ENCODE data around the gene APIP.
"Not testable (repeated sequence)": the region's sequence is repeated elsewhere in the genome, so short reads cannot be mapped to it uniquely, and the experiment has no call there.

The APIP gene

DNA sequence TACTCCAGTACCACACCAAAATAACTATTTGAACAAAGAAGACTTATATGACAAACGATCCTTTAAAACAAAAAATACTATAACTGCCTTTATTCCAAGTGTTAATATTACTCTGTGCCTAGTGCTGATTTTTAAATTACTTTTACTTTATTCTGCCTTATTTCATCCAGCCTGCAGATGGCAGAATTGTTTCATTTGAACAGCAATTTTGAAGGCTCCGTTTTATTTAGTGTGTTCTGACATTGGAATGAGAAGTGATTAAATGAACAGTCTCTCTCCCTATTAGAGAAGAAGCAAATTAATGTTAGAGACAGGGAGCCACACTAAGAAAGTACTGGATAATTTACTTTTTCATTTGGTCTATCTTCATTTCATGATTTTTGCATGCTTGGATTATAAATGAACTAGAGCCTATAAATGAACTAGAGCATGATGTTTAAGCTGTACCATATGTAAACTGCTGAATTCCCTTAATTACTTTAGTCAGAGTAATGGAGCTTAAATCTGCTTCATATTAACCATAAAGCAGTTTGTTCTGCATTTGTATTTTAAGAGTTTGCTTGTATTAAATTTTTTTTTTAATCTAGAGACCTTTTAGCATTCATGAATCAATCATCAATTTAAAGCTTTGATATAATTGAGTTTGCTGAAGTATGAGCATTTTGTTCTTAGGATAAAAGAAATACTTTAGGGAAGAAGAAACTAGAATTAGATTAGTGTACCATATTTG is 10.1 kb upstream of the APIP start:
- in situ Hi-C loops (cut with MboI; ENCODE audit: low sequenced_read_pairs): no loop called here

DNA sequence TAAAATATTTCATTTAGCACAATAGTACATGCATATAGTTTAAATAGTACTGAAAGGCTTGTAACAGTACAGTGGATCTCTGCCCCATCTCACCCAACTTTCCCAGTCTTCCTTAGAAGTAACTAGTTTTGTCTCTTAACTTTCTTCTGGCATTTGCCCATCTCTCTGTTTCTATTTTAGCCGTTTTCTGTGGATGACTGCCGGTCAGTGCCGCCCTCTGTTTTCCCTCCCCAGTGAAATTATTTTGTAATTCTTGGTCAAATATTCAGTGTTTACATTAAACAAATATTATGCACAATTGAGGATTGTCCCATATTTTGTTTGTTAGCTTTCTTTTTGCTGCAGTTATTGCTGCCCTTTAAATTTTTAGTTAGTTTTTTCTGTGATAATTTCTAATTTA is 8.5 kb upstream of the APIP start:
- in situ Hi-C loops (cut with MboI; ENCODE audit: low sequenced_read_pairs): no loop called here

DNA sequence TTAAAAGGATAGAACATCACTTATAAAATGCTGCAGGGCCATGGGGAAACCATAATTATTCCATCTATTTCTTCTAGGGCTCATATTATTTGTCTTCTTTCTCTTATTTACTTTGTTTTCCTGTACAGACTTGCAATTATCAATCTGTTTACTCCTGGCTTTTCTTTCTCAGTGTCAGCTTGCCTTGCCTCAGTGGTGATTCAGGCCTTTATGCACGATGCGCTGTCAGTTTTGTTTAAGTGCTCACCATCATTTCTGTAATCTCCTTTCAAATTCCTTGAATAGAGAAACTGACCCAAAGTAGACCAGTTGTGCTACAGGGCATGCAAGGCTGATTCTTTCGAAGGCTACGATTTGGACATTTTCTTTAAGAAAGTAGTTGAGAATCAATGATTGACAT is 5.0 kb upstream of the APIP start:
- in situ Hi-C loops (cut with MboI; ENCODE audit: low sequenced_read_pairs): no loop called here

DNA sequence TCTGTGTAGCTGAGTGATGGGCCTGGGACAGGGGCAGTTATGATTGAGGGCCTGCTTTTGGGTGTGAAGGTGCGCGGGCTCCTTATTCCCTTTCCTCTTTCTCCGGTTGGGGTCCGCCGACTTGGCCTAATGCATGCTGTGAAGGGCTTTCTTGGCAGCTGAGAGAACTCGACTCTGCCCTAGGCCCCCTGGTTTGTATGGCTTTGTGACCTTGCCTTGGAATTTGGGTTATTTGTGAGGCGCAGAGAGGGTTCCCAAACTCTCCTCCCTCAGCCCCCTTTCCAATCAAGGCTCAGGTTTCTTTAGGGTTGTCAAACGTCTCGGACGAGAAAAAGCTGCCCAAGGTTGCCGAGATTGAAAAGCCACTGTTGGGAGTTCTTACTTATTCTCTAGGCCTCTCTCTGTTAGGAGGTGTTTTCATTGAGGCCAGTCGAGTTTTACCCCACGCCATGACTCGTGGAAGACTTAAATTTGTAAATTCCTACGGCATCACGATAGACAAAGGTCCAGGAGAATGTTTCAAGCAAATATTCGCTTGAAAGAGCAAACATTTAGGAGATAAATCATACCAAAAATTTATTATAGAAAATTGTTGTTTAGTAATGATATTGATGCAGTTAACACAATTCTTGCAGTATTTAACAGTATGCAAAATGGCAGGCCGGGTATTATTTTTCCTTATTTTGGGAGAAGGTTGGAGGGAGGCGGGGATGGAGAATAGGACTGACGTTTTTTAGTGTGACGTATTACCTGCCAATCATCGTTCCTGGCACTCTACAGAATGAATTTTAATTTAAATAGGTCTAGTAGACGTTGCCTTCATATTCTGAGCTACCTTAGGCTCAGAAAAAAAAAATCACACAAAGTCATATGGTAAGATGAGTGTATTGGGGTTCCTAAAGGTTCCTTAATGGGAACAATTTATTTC is 928 bp upstream of the APIP start:
- in situ Hi-C loops (cut with MboI; ENCODE audit: low sequenced_read_pairs): no loop called here

DNA sequence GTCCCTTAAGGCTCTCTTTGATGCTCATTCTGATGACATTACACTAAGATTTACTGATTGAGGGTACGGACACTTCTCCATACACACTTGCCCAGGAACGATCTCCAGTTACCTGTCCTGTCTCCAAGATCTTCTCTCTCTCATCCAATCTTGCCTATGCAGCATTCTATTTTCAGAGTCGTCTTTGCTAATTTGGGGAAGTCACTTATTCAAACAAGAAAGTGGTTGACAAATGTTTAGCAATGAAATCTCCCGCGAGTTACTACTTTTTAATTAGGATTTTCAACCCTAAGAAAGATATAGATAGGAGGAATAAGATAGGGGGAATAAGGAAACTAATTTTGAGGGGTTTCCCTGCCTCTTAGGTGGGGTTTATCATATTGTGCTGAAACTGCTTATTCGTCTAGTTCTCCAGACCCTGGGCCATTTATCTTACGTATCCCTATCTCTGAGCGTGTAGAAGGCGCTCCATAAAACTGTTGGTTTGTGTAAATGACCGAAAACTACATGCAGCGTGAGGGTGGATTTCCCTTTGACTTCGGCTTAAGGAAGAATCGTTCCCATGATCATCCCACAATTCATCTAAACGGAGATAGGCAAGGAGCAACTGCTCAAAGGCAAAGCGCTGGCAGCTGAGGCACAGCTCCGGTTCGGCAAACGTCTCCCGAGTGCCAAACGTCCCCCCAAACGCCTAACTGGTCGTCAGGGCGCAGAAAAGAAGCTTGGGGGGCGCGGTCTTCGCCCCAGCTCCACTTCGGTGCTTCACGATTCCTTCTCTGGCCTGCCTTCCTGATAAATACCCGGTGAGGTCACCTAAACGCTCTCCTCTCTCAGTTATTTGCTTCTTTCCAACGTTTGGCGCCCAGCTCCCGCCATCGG is 804 bp downstream of the APIP start:
- in situ Hi-C loops (cut with MboI; ENCODE audit: low sequenced_read_pairs): no loop called here

DNA sequence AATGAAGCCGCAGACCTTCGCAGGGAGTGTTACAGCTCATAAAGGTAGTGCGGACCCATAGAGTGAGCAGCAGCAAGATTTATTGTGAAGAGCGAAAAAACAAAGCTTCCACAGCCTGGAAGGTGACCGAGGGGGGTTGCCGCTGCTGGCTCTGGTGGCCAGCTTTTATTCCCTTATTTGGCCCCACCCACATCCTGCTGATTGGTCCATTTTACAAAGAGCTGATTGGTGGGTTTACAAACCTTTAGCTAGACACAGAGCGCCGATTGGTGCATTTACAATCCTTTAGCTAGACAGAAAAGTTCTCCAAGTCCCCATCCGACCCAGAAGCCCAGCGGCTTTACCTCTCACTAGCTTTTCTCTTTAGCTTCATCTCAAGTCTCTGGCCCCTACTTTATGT is 2.6 kb downstream of the APIP start:
- in situ Hi-C loops (cut with MboI; ENCODE audit: low sequenced_read_pairs): not testable (repeated sequence)

DNA sequence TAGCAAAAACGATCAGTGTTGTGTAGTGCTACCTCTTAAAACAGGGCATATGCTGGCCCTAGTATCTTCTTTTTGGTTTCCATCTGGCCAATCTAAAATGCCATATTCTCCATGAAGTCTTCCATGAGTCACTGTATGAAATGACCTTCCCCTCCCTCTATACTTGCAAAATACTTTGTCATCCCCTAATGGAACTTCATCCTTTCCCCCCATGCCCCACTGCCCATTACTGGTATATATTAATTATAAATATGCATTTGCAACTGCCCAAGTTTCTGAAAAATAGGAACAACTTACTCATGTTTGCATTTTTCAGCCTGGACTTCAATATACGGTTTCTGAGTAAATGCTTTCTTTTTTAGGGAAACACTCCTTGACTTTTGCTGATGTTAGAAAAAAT is 4.5 kb downstream of the APIP start:
- in situ Hi-C loops (cut with MboI; ENCODE audit: low sequenced_read_pairs): no loop called here

DNA sequence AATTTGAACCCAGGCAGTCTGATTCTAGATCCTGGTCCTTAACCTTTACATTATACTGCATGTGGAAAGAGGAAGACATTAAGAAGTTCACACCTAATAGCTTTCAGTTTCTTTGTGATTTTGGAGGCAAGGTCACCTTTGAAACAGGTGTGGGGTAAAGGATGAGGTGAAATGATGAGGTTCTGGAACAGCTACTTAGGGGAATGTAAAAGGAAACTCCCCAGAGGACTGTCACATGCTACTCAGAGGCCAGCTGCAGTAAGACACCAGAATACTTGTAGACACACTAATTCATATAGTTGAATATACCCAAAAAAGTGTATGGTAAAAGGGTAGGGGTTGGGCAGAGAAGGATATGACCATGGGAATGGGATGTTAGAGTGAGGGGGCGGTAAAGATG is 5.4 kb downstream of the APIP start:
- in situ Hi-C loops (cut with MboI; ENCODE audit: low sequenced_read_pairs): no loop called here

DNA sequence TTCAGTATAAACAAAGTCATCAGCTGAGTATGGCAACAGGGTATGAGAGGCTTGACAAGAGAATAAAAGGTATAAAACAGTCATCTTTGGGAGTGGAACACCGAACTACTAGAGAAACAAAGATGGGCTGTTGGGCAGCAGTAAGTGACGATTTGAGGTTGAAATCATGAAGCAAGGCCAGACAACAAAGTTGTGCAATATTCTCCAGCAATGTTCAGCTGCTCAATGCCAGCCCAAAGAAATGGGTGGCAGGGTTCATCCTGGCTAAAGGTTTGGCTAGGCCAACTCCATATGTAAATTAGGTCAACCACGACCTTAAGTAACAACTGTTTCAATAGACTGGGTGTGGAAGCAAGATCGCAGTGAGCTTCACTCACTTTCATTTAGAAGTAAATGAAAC is 6.2 kb downstream of the APIP start:
- in situ Hi-C loops (cut with MboI; ENCODE audit: low sequenced_read_pairs): no loop called here

DNA sequence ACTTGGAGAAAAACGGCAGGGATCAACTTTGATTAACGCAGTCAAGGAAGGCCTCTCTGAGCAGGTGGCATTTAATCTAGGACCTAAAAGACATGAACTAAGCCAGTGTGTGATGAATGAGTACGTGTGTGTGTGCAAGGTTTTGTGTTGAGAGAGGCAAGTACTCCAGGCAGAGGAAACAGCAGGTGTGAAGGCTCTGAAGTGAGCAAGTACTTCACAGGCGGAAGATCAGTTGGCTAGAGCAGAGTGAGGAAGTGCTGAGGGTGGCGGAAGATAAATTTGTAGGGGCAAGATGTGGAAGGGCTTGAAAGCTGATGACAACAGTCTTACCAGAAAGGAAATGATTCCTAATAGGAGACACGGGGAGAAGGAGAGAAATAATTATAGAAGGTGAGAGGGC is 6.8 kb downstream of the APIP start:
- in situ Hi-C loops (cut with MboI; ENCODE audit: low sequenced_read_pairs): no loop called here

DNA sequence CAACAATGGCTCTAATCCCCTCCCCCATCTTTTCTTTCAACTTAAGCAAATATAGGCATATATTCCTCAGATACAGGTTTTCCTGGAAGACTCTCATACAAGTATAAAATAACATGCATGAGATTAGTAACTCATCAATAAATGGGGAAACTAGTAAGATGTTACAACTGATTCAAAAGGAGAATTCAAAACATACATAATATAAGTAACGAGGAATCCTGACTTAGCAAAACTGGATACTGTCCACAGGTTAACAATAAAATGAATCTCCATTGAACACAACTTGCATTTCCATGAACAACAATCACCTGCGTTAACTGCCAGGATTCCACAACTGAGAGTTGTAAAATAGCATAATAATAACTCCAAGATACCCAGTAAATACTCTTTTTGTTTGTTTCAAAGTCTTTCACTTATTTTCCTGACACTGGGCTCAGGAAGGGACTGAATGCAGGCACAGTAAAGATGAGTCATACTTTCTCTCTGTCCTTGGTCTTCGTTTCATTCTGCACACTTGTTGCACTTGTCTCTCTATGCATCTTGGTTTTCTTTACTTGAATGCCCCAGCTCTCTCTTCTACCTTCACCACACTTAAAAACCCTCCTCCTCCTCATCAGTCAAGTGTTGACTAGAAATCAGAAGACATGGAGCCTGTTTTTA is 8.1 kb downstream of the APIP start:
- in situ Hi-C loops (cut with MboI; ENCODE audit: low sequenced_read_pairs): no loop called here

DNA sequence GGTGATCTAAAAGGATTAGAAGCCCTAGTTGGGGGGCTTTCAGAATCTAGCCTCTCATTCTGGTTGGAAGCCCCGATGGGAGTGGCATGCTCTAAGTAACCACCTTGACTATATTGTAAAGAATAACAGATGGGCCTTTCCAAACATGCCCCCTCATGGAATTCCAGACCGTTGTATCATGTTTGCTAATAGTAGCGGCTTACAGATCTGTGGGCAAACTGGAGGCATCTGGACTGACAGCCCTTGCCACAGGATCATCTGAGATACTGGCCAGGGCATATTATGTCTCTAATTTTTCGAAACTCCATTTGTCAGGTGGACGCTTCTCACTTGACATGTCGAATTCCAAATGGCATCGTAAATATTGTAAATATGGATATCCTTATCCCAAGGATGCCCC is 10.5 kb downstream of the APIP start:
- in situ Hi-C loops (cut with MboI; ENCODE audit: low sequenced_read_pairs): no loop called here

DNA sequence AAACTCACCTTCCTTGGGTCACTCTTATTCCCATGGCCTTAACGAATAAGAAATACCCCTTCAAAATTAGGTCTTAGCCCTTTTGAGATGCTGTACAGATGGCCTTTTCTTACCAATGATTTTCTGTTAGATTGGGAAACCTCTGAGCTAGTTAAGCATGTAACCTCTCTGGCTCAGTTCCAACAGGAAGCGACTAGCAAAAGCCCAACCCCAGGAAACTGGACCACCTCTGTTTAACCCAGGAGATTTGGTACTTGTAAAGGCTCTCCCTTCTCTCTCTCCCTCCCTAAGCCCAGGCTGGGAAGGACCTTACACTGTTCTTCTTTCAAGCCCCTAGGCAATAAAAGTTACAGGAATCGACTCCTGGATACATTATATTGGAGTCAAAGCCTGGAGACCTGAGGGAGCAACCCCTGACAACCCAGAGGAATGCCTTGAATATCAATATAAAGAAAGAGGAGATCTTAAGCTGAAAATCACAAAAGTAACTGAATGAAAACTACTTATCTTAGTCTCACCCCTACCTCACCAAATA is 11.7 kb downstream of the APIP start:
- in situ Hi-C loops (cut with MboI; ENCODE audit: low sequenced_read_pairs): no loop called here

DNA sequence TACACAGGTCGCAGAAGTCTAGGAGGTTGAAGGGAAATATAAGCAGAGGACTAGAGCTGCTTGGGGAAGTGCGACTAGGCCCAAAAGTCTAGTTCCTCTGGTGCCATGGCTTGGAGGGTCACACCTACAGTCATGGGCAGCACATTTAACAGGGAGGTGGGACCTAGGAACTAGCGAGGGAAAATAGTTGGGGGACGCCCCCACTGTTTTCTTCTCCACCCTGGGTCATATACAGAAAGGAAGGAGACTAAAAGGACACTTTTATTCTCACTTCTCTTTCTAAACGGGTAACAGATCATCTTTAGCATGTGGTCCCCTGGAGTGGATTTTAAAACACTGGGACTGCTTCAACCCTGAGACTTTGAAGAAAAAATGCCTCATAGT is 16.6 kb downstream of the APIP start:
- in situ Hi-C loops (cut with MboI; ENCODE audit: low sequenced_read_pairs): loop anchor here (25.0 kb wide), 1 partner anchor 312 kb away; no protein-coding TSS in a partner anchor

DNA sequence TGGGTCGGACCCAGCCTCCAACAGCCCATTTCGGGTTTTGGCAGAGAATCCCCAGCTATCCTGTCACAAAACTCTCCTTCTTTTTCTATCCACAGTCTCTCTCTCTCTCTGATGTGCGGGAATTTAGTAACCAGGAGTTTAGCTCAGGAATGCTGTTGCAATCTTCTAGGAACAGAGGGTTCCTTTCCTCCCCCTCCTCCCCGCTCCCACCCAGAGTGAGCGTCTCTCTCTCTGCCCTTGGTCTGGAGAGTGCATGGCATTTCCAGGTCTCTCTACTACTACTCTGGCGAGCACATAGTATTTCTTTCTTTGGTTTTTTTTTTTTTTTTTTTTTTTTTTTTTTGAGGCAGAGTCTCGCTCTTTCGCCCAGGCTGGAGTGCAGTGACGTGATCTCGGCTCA is 17.7 kb downstream of the APIP start:
- in situ Hi-C loops (cut with MboI; ENCODE audit: low sequenced_read_pairs): loop anchor here (25.0 kb wide), 1 partner anchor 311 kb away; no protein-coding TSS in a partner anchor

DNA sequence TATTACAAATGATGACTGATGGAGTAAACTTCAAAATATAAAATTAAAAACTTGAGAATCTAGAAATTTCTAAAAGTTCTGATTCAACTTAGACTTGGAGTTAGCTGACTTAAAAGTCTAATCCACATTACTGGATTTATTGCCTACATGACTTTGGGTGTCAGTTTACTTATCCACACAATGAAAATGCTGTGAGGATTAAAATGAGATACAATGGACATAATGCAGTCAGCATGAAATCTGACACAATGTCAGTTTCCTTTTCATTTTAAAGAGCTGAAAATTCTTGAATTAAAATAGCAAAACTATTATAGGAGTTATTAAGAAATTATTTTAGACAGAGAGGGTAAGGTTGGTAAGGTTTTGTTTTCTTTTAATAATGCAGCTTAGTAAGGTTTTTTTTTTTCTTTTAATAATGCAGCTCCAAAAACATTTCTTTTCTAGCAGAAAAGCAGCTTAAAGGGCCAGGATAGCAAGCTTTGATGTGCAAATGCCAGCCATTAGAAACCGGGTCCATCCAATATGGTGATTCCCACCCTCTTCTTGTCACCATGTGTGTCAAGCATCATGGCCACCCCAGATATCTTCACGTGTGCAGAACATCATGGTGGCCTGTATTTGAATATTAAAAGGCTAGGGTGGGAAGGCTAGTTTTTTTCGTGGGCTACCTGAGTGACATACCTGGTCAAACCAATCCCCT is 18.9 kb downstream of the APIP start:
- in situ Hi-C loops (cut with MboI; ENCODE audit: low sequenced_read_pairs): loop anchor here (25.0 kb wide), 1 partner anchor 310 kb away; no protein-coding TSS in a partner anchor

DNA sequence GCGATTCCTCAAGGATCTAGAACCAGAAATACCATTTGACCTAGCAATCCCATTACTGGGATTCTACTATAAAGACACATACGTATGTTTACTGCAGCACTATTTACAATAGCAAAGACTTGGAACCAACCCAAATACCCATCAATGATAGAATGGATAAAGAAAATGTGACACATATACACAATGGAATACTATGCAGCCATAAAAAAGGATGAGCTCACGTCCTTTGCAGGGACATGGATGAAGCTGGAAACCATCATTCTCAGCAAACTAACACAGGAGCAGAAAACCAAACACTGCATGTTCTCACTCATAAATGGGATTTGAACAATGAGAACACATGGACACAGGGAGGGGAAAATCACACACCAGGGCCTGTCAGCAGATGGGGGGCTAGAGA is 20.0 kb downstream of the APIP start:
- in situ Hi-C loops (cut with MboI; ENCODE audit: low sequenced_read_pairs): loop anchor here (25.0 kb wide), 1 partner anchor 309 kb away; no protein-coding TSS in a partner anchor

DNA sequence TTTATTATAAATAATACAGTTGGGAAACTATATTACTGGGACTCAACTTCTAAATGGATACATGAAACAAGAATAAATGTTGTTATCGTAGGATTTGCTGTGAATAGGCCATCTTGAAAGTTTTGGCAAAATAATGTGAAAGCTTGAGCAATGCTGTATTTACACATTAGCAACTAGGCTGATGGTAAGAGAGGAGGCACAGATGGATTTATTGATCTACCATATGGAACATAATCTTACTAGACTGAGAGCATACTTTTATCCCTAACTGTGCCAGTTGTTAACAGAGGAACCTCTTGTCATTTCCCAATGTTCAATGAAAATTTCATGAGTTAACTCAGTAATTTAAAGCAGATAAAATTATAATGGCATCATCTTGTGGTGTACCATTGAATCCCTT is 22.8 kb downstream of the APIP start:
- in situ Hi-C loops (cut with MboI; ENCODE audit: low sequenced_read_pairs): loop anchor here (25.0 kb wide), 1 partner anchor 306 kb away; no protein-coding TSS in a partner anchor

DNA sequence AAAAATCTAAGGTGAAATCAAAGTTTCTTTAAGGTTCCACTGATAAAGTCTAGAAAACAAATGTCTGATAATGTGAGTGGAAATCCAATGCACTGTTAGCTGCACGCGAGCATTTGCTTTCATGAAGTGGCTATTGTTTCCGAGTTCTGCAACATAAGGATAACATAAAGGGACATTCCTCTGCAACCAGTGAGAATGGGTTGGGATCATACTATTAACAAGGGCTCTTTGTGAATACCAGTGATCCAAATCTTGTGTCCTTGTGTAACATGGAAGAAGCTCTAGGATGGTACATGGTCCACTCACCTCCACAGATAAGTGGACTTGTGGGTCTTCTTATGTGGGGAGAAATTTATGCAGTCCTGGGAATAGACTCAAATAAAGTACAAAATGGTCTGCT is 24.6 kb downstream of the APIP start:
- in situ Hi-C loops (cut with MboI; ENCODE audit: low sequenced_read_pairs): loop anchor here (25.0 kb wide), 1 partner anchor 304 kb away; no protein-coding TSS in a partner anchor

All from hTERT RPE-1 (cell line).